ENCODE measurements around the gene THYN1.

Gene THYN1

GRCh38 chr11:134223121-134223520 lies 30.0 kb downstream of the THYN1 start:
- DNase-seq (ENCODE audit: low read depth in 2 of 2), result no peak

GRCh38 chr11:134216816-134217215 lies 36.3 kb downstream of the THYN1 start:
- no peak for DNase-seq (ENCODE audit: low read depth in 2 of 2)

DNA sequence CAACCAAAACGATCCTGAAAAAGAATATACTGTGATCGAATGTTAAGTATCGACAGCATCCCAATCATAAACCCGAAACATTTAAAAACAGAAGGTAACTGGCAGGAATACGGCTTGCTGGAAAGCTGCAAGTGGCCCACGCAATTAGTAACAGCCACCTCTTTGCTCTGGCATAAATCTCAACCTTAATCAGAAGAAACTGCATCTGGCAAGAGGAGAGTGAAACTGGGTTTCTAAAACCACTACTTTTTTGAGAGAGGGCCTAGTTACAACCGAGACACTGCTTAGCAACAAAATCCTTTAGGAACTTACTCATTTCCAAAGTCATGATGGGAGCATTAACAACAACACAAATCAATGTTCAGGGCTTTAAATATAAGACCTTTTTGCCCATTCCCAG lies 37.3 kb downstream of the THYN1 start:
- DNase-seq (ENCODE audit: low read depth in 2 of 2), result no peak

- DNase-seq (ENCODE audit: low read depth in 2 of 2), result peak; percentile 48 to 56
Measured at GRCh38 chr11:134207538-134208239, 45.5 kb downstream of the THYN1 start.

DNA sequence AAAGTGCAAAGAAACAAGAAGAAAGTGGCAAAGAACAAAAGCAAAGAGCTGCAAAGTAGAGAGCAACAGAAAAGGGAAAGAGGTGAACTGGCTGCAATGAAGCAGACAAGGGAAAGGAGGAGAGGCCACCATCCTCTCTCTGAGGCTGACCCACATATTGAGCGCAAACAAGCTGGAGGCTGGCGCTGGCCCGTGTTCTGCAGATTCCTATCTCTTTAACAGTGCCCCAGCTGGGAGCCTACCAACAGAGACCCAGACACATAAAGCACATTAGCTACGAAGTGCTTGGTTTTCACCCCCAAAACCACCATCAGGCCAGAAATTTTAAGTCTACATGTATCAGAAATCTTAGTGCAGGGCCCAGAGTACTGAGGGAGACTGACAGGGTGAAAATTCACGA lies 47.0 kb downstream of the THYN1 start:
- no peak for DNase-seq (ENCODE audit: low read depth in 2 of 2)

DNA sequence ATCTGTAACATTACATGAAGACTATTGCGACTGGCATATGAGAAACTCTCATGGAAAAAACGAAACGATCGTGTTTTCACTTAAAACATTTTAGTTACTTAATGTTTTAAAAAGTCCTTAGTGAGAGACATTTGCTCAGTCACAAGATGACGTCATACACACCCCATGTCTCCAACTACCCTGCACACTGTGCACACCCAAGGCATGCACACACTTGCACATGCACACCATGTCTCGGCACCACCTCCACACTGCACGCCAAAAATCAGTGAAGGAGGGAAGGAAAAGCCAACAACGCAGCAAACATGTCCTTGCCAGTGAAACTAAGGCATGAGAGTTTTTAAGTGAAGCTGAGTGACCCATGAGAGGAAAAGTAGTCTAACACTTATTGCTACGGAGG lies 47.4 kb downstream of the THYN1 start:
- DNase-seq (ENCODE audit: low read depth in 2 of 2), result no peak

DNA sequence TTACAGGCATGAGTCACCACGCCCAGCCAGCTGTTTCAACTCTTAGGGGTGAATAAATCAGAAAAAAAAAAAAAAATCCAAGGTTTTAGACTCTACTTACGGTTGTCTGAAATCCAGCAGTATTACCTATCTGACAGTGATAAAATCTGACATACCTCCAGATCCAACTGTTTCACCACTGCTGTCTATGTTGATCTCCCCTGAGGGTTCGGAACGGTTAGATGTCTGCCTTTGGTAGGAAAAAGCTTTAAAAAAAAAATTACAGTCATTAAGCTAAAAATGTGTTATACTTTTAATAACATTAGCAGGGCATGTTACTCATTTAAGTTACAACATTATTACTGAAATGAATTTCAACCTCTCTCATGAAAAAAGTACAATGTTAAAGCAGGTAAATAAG lies 50.5 kb downstream of the THYN1 start:
- DNase-seq (ENCODE audit: low read depth in 2 of 2), result no peak

DNA sequence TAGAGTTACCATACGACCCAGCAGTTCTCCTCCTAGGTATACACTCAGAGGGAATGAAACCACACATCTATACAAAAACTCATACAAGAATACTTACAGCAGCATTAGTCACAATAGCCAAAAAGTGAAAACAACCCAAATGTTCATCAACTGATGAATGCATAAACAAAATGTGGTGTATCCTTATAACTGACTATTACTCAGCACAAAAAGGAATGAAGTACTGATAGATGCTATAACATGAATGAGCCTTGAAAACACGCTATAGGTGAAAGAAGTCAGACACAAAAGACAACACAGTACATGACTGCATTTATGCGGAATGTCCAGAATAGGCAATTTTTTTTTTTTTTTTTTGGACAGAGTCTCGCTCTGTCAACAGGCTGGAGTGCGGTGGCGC lies 52.5 kb downstream of the THYN1 start:
- DNase-seq (ENCODE audit: low read depth in 2 of 2), result no peak

GRCh38 chr11:134199531-134199930 lies 53.6 kb downstream of the THYN1 start:
- DNase-seq (ENCODE audit: low read depth in 2 of 2), result no peak

Data from stimulated activated CD4-positive, alpha-beta T cell treated with anti-CD3 and anti-CD28 coated beads, Interleukin-4, amount 100 ng/mL, for 48 hours (primary cell).